H9 (cell line): Measurements from ENCODE around the gene TBC1D1. TPM values are rescaled to one million over a fixed set of nuclear protein-coding genes. Genes with fewer than 3 reads are reported as not detected.

Experiments used
- DNase-seq: peaks from one replicate; pipeline ENCODE4 v3.0.0-alpha.2; 2017
- H2AFZ ChIP-seq: one replicate; pipeline ENCODE4 v1.6.1; 2013; ENCODE audit warnings: mild to moderate bottlenecking, low read length, control low read depth, moderate library complexity
- H2AK5ac ChIP-seq: 2 replicates; pipeline ENCODE4 v1.6.1; 2013; ENCODE audit warnings: low read length, control low read depth, mixed read lengths; ENCODE audit not compliant: insufficient read length
- H2BK120ac ChIP-seq: one replicate; pipeline ENCODE4 v1.6.1; 2013; ENCODE audit warnings: low read depth, mild to moderate bottlenecking, low read length, control low read depth, inconsistent platforms; ENCODE audit not compliant: poor library complexity, severe bottlenecking
- H2BK12ac ChIP-seq: 2 replicates; pipeline ENCODE4 v1.6.1; 2013; ENCODE audit warnings: low read length, control low read depth, mixed read lengths, low read depth; ENCODE audit not compliant: insufficient read length
- H2BK15ac ChIP-seq: 2 replicates; pipeline ENCODE4 v1.6.1; 2013; ENCODE audit warnings: low read depth, low read length, control low read depth
- H2BK20ac ChIP-seq: one replicate; pipeline ENCODE4 v1.6.1; 2013; ENCODE audit warnings: low read depth, mild to moderate bottlenecking, low read length, control low read depth, inconsistent platforms; ENCODE audit not compliant: poor library complexity, severe bottlenecking
- H2BK5ac ChIP-seq: 2 replicates; pipeline ENCODE4 v1.6.1; 2013; ENCODE audit warnings: low read length, control low read depth, mixed read lengths; ENCODE audit not compliant: insufficient read length
- H3K14ac ChIP-seq: 2 replicates; pipeline ENCODE4 v1.6.1; 2013; ENCODE audit warnings: low read length, control low read depth; ENCODE audit not compliant: insufficient read depth
- H3K18ac ChIP-seq: 2 replicates; pipeline ENCODE4 v1.6.1; 2013; ENCODE audit warnings: low read depth, mild to moderate bottlenecking, mixed read lengths, low read length, control low read depth; ENCODE audit not compliant: insufficient read length
- H3K23ac ChIP-seq: 2 replicates; pipeline ENCODE4 v1.6.1; 2013; ENCODE audit warnings: low read length, control low read depth, mixed read lengths, low read depth; ENCODE audit not compliant: insufficient read length
- H3K23me2 ChIP-seq: 2 replicates; pipeline ENCODE4 v1.6.1; 2013; ENCODE audit warnings: low read depth, mild to moderate bottlenecking, mixed read lengths, low read length, control low read depth; ENCODE audit not compliant: insufficient read length, poor library complexity, severe bottlenecking
- H3K27ac ChIP-seq: 2 replicates; pipeline ENCODE4 v1.5.1; 2013; ENCODE audit warnings: low read length, control low read depth, mixed read lengths, low read depth; ENCODE audit not compliant: insufficient read length
- H3K27me3 ChIP-seq: 2 replicates; pipeline ENCODE4 v1.6.1; 2013; ENCODE audit warnings: low read length, control low read depth, inconsistent platforms; ENCODE audit not compliant: insufficient read depth
- H3K4ac ChIP-seq: 2 replicates; pipeline ENCODE4 v1.6.1; 2013; ENCODE audit warnings: low read depth, mild to moderate bottlenecking, control low read depth, inconsistent platforms, low read length, moderate library complexity
- H3K4me1 ChIP-seq: 2 replicates; pipeline ENCODE4 v1.6.1; 2013; ENCODE audit warnings: low read length, control low read depth, inconsistent platforms; ENCODE audit not compliant: insufficient read depth
- H3K4me2 ChIP-seq: 2 replicates; pipeline ENCODE4 v1.6.1; 2013; ENCODE audit warnings: low read length, control low read depth, mixed read lengths; ENCODE audit not compliant: insufficient read length, insufficient read depth
- H3K56ac ChIP-seq: 2 replicates; pipeline ENCODE4 v1.6.1; 2013; ENCODE audit warnings: low read depth, mild to moderate bottlenecking, mixed read lengths, low read length, control low read depth; ENCODE audit not compliant: insufficient read length
- H3K79me1 ChIP-seq: 2 replicates; pipeline ENCODE4 v1.6.1; 2013; ENCODE audit warnings: low read depth, mild to moderate bottlenecking, moderate library complexity, low read length, control low read depth, inconsistent platforms; ENCODE audit not compliant: insufficient read depth, poor library complexity, severe bottlenecking
- H3K79me2 ChIP-seq: 2 replicates; pipeline ENCODE4 v1.6.1; 2013; ENCODE audit warnings: low read length, control low read depth, inconsistent platforms; ENCODE audit not compliant: insufficient read depth
- H3K9ac ChIP-seq: 2 replicates; pipeline ENCODE4 v1.6.1; 2013; ENCODE audit warnings: low read length, control low read depth, mixed read lengths; ENCODE audit not compliant: insufficient read length; ENCODE audit errors: extremely low read depth
- H3K9me3 ChIP-seq: one replicate; pipeline ENCODE4 v1.6.1; 2013; ENCODE audit warnings: low read depth, low read length, inconsistent platforms; ENCODE audit not compliant: control insufficient read depth
- H3T11ph ChIP-seq: one replicate; pipeline ENCODE4 v1.6.1; 2013; ENCODE audit warnings: mild to moderate bottlenecking, low read length, control low read depth, inconsistent platforms
- H4K20me1 ChIP-seq: one replicate; pipeline ENCODE4 v1.6.1; 2013; ENCODE audit not compliant: control insufficient read depth, insufficient read length, insufficient read depth
- H4K5ac ChIP-seq: 2 replicates; pipeline ENCODE4 v1.6.1; 2013; ENCODE audit warnings: low read depth, mild to moderate bottlenecking, mixed read lengths, low read length, control low read depth; ENCODE audit not compliant: insufficient read length
- H4K8ac ChIP-seq: replicated peaks from 2 replicates; pipeline ENCODE4 v1.6.1; 2013; ENCODE audit warnings: low read length, control low read depth, mixed read lengths, low read depth; ENCODE audit not compliant: insufficient read length
- H4K91ac ChIP-seq: 2 replicates; pipeline ENCODE4 v1.6.1; 2013; ENCODE audit warnings: low read depth, mild to moderate bottlenecking, moderate library complexity, mixed read lengths, low read length, control low read depth; ENCODE audit not compliant: insufficient read length
- H3K27ac Mint-ChIP-seq, 3 experiments: 2 replicates in 2 of 3; 3 replicates in 1 of 3; pipeline ENCODE4 v1.8.0; 2020 to 2021; ENCODE audit warnings: mixed read lengths in 3 of 3, mild to moderate bottlenecking in 1 of 3, moderate library complexity in 1 of 3
- H3K27me3 Mint-ChIP-seq: 2 replicates; pipeline ENCODE4 v1.8.0; 2021; ENCODE audit warnings: low read depth, mild to moderate bottlenecking, moderate library complexity, mixed read lengths
- H3K36me3 Mint-ChIP-seq, 3 experiments: 2 replicates in 2 of 3; 3 replicates in 1 of 3; pipeline ENCODE4 v1.8.0; 2020 to 2021; ENCODE audit warnings: low read depth in 3 of 3, mixed read lengths in 3 of 3; ENCODE audit not compliant: insufficient read depth in 1 of 3
- H3K4me1 Mint-ChIP-seq, 2 experiments: 2 replicates each; pipeline ENCODE4 v1.8.0; 2020; ENCODE audit warnings: mixed read lengths in 2 of 2
- H3K4me3 Mint-ChIP-seq, 2 experiments: 2 replicates in 1 of 2; 3 replicates in 1 of 2; pipeline ENCODE4 v1.8.0; 2020 to 2021; ENCODE audit warnings: mild to moderate bottlenecking in 2 of 2, mixed read lengths in 2 of 2, moderate library complexity in 1 of 2
- H3K9me3 Mint-ChIP-seq, 2 experiments: 2 replicates in 1 of 2; 3 replicates in 1 of 2; pipeline ENCODE4 v1.8.0; 2020; ENCODE audit warnings: mild to moderate bottlenecking in 2 of 2, mixed read lengths in 2 of 2, moderate library complexity in 1 of 2
- CTCF ChIP-seq: fragments of 200-600 bp; sonication (generic); conservative IDR thresholded peaks from 3 replicates; pipeline ENCODE4 v1.8.0; 2021; ENCODE audit warnings: antibody characterized with exemption, mild to moderate bottlenecking
- WGBS: extraction: QIAGEN DNeasy Blood & Tissue Kit; methylation state at CpG from one replicate; pipeline ENCODE4 v1.1.7; 2013; ENCODE audit warnings: missing lambda C conversion rate, low lambda C conversion rate, mixed read lengths; ENCODE audit not compliant: insufficient read length; ENCODE audit errors: extremely low coverage; 5-methylcytosine and 5-hydroxymethylcytosine counted together
- total RNA-seq: library from RNA; stranded (reverse); gene quantifications from 2 replicates; pipeline ENCODE4 v1.2.1, GENCODE V29; 2021

TBC1D1 gene
- total RNA-seq, 1 experiment from 2014 or later = 109 TPM

GRCh38 chr4:37956941-37957340 lies 66.1 kb downstream of the TBC1D1 start:
- H3K9ac ChIP-seq = no peak overlapping the region
- no peak overlapping the region for H2AFZ ChIP-seq
- no peak overlapping the region for H3K14ac ChIP-seq
- no peak overlapping the region for H4K91ac ChIP-seq
- no peaks in the 10 kb centered on the region; the same call in 1 of the 2 replicates for H3K27me3 Mint-ChIP-seq
- no peak overlapping the region for H4K8ac ChIP-seq
- WGBS = no CpG with 5 or more reads among the region's 4 CpGs
- H2BK12ac ChIP-seq = no peak overlapping the region
- H3K4me1 Mint-ChIP-seq = peaks cover 0 to 2% of the 10 kb centered on the region in 2 experiments; a peak in 1 of 4 replicates
- no peak for DNase-seq
- no peak overlapping the region for H3K4me3 Mint-ChIP-seq
- H2BK15ac ChIP-seq = no peak overlapping the region
- no peak overlapping the region for H3K23ac ChIP-seq
- H3K18ac ChIP-seq = no peak overlapping the region
- no peaks in the 10 kb centered on the region; a peak in 1 of 7 replicates for H3K36me3 Mint-ChIP-seq
- no peak overlapping the region for H2AK5ac ChIP-seq
- no peak overlapping the region for H3K27ac ChIP-seq
- H3K27me3 ChIP-seq = no peaks in the 10 kb centered on the region
- no peaks in the 10 kb centered on the region for H3K4me1 ChIP-seq
- no peak overlapping the region for H3T11ph ChIP-seq
- H3K4ac ChIP-seq = no peak overlapping the region
- TF ChIP-seq CTCF = no peak
- H4K20me1 ChIP-seq = no peaks in the 10 kb centered on the region
- H2BK5ac ChIP-seq = no peak overlapping the region
- no peaks in the 10 kb centered on the region for H3K79me1 ChIP-seq
- H3K9me3 Mint-ChIP-seq = no peaks in the 10 kb centered on the region
- no peak overlapping the region for H2BK20ac ChIP-seq
- H3K79me2 ChIP-seq = no peaks in the 10 kb centered on the region
- no peaks in the 10 kb centered on the region for H3K9me3 ChIP-seq
- H3K23me2 ChIP-seq = no peaks in the 10 kb centered on the region
- H3K56ac ChIP-seq = no peak overlapping the region
- no peak overlapping the region for H3K4me2 ChIP-seq
- H2BK120ac ChIP-seq = no peak overlapping the region
- H4K5ac ChIP-seq = no peak overlapping the region
- H3K27ac Mint-ChIP-seq = no peak overlapping the region
